SK-MEL-5 (cell line): ENCODE results near the gene MGRN1. TPM values are rescaled to one million over a fixed set of nuclear protein-coding genes. Genes with fewer than 3 reads are reported as not detected.
A peak's percentile ranks its signal among the peaks of the same experiment; 100 is the strongest.
"Not testable (repeated sequence)": the region's sequence is repeated elsewhere in the genome, so short reads cannot be mapped to it uniquely, and the experiment has no call there.

Experiments
- DNase-seq: peaks from one replicate; pipeline ENCODE4 v3.0.0-alpha.2; 2016; ENCODE audit warnings: low read depth, low spot score
- in situ Hi-C: cut with HindIII; loops from 2 replicates; pipeline ENCODE4 v1.10.0; 2016; ENCODE audit warnings: low sequenced_read_pairs, high pct_unique_total_duplicates, low pct_unique_long_range_greater_than_20kb
- total RNA-seq: library from RNA; depleted of rRNA; stranded (reverse); fragments of >200 nt; shearing (Covaris generic); gene quantifications from 2 replicates; pipeline ENCODE4 v1.2.3, GENCODE V29; 2014

MGRN1 gene
- total RNA-seq, 1 experiment from 2014 or later = 11.3 TPM

DNA sequence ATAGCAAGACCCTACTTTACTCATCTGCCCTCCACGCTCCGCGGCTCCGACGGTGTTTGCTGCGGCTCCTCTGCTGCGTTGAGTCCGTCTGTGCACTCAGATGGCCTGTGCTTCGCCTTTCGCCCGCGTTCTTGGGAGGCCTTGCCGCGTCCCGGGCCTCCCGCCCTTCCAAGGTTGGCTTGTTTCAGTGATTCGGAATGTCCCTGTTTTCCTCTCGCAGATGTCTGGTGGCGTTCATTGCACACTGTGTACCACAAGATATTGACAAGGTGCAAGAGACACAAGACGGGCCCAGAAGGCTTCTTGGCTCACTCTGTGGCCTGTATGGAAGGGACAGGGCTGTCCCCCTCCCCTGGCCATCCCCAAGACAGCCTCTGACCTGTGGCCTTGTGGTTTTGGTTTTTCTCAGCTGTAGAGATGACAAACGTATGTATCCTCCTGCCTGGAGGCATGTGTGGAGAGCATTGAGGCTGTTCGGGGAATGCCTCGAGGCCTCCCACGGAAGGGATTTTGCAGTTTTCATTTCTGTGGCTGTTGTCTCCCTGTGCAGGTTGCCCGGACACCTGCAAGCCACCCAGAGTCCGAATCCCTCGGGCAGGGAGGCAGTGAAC lies 15.4 kb downstream of the MGRN1 start:
- in situ Hi-C loops = no loop called here
- DNase-seq = no peak

- in situ Hi-C loops = no loop called here
Measured at GRCh38 chr16:4640572-4641305, 16.1 kb downstream of the MGRN1 start.

DNA sequence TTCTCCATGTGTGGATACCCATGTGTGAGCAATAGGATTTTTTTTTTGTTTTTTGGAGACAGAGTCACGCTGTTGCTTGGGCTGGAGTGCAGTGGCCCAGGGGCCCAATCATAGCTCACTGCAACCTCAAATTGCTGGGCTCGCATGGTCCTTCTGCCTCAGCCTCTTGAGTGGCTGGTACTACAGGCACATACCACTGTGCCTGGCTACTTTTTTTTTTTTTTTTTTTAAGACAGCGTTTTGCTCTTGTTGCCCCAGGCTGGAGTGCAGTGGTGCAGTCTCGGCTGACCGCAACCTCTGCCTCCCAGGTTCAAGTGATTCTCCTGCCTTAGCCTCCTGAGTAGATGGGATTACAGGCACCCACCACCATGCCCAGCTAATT lies 16.7 kb downstream of the MGRN1 start:
- in situ Hi-C loops = no loop called here
- no peak for DNase-seq

More at GRCh38 chr16:4640572-4641305, 16.1 kb downstream of the MGRN1 start:
- no peak for DNase-seq

DNA sequence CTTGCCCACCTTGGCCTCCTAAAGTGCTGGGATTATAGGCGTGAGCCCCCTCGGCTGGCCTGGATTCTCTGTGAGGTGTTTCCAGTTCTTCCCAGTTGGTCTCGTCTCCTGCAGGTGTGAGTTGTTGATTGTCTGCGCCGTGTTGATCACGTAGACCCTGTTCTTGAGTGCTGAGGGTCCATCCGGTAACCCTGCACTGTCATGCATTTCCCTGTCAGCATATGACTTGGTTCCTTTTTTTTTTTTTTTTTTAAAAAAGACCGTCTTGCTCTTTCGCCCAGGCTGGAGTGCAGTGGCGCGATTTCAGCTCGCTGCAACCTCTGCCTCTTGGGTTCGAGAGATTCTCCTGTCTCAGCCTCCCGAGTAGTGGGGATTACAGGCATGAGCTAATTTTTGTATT lies 17.3 kb downstream of the MGRN1 start:
- no peak for DNase-seq
- in situ Hi-C loops = no loop called here

GRCh38 chr16:4646773-4647643 lies 22.4 kb downstream of the MGRN1 start:
- in situ Hi-C loops = no loop called here
- no peak for DNase-seq

GRCh38 chr16:4647644-4647980 lies 23.0 kb downstream of the MGRN1 start:
- in situ Hi-C loops = no loop called here
- DNase-seq = no peak

- no peak for DNase-seq
- in situ Hi-C loops = no loop called here
Measured at GRCh38 chr16:4648917-4649316, 24.3 kb downstream of the MGRN1 start.

GRCh38 chr16:4649744-4650442 lies 25.3 kb downstream of the MGRN1 start:
- DNase-seq = no peak
- in situ Hi-C loops = no loop called here

- in situ Hi-C loops = not testable (repeated sequence)
- peak; percentile 89 for DNase-seq
Measured at GRCh38 chr16:4650443-4651074, 25.9 kb downstream of the MGRN1 start.

GRCh38 chr16:4651827-4652226 lies 27.2 kb downstream of the MGRN1 start:
- in situ Hi-C loops = no loop called here
- DNase-seq = no peak

- no peak for DNase-seq
- in situ Hi-C loops = no loop called here
Measured at GRCh38 chr16:4652561-4652960, 27.9 kb downstream of the MGRN1 start.

GRCh38 chr16:4654011-4654963 lies 29.7 kb downstream of the MGRN1 start:
- in situ Hi-C loops = no loop called here
- DNase-seq = no peak

DNA sequence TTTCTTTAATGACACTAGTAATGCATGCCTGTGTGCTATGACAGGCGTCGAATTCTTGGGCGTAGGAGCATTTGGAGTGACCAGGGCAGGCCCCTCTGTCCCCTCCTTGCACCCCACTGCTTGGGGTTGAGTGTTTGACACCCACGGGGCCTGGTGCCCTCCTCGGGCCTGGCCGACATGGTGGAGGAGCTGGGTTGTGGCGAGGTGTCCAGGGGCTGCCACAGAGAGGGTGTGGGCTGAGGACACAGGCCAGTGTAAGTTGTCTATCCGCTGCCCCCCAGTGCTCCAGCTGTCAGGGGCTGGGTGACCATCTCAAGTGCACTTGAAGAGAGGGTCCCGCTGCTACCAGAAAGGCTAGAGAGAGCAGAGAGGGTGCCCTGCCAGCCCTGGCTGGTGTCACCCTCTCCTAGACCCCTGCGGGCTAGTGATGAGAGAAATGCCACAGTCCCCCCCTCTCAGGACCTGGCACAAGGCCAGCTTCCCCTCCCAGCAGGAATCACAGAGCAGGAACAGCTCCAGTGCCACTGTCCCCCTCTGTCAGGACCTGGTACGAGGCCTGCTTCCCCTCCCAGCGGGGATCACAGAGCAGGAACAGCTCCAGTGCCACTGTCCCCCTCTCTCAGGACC lies 30.5 kb downstream of the MGRN1 start:
- in situ Hi-C loops = no loop called here
- no peak for DNase-seq

DNA sequence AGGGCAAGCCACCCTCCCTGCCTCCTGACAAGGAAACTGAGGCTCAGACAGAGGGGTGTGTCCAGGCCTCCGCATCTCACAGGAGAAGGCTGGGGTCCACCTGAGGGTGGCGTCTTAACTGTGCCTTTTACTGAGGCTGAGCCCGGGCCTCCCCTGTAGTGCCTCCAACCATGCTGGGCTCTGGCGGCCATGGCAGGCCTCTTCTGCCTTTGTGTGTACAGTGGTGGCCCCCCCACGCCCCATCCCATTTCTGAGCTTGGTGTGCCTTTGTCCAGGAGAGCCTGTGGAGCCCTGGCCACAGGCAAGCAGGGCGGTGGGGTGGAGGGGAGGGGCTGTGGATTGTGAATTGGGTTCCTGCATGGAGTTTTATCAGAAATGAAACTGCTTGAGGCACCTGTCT lies 31.2 kb downstream of the MGRN1 start:
- in situ Hi-C loops = no loop called here
- DNase-seq = no peak

DNA sequence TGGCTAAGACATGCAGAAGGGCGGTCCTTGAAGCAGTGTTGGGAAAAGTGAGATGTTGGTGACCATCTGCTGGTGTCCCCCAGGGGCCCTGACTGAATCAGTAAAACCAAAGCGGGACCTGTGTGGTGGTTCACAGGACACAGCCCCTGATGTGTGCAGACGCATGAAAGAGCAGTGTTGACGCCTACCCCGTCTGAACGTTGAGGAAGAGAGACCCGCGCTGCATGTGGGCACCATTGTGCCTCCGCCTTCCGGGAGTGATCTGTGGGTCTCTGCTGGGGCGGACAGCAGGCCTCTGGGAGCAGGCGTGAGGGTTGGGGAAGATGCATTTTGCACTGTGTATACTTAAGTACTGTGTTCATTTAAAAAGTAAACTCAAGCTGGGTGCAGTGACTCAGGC lies 31.6 kb downstream of the MGRN1 start:
- in situ Hi-C loops = no loop called here
- no peak for DNase-seq
